Naive thymus-derived CD8-positive, alpha-beta T cell (primary cell): ENCODE results near the gene USP37. TPM values are rescaled to one million over a fixed set of nuclear protein-coding genes. Genes with fewer than 3 reads are reported as not detected.
A peak's percentile ranks its signal among the peaks of the same experiment; 100 is the strongest.

ENCODE experiments used
- ATAC-seq, 2 donors: fragments of 150-1000 bp; cut with Tn5 transposase in 1 of 2; sonication (Bioruptor Pico), chemical (Tn5 transposase) in 1 of 2; 1 replicate in 1 of 2; 2 replicates in 1 of 2; pipeline ENCODE4 v1.10.0; 2021; ENCODE audit warnings: mild to moderate bottlenecking in 2 of 2, moderate library complexity in 2 of 2
- POLR2A ChIA-PET: fragments of 350-600 bp; sonication (Branson Sonifier 250); formaldehyde crosslinking; loops from one replicate; lab custom pipeline; 2021; ENCODE audit warnings: antibody characterized with exemption; lab: Charles Lee
- DNase-seq, 10 donors: peaks; one replicate each; pipeline versions ENCODE4 v3.0.0 to v3.0.0-alpha.2; 2020 to 2022
- H3K27ac Mint-ChIP-seq, 10 donors: one replicate each; pipeline ENCODE4 v1.8.0; 2020 to 2022; ENCODE audit warnings: mild to moderate bottlenecking in 10 of 10, mixed read lengths in 10 of 10, moderate library complexity in 4 of 10, inconsistent platforms in 1 of 10
- H3K27me3 Mint-ChIP-seq, 5 donors: one replicate each; pipeline ENCODE4 v1.8.0; 2021 to 2022; ENCODE audit warnings: mixed read lengths in 5 of 5
- H3K36me3 Mint-ChIP-seq, 3 donors: one replicate each; pipeline ENCODE4 v1.8.0; 2020 to 2022; ENCODE audit warnings: mixed read lengths in 3 of 3, mild to moderate bottlenecking in 2 of 3, inconsistent platforms in 1 of 3
- H3K4me1 Mint-ChIP-seq, 4 donors: one replicate each; pipeline ENCODE4 v1.8.0; 2021 to 2022; ENCODE audit warnings: mixed read lengths in 4 of 4
- H3K4me3 Mint-ChIP-seq, 10 donors: one replicate each; pipeline ENCODE4 v1.8.0; 2020 to 2022; ENCODE audit warnings: mild to moderate bottlenecking in 10 of 10, mixed read lengths in 10 of 10, moderate library complexity in 6 of 10, inconsistent platforms in 1 of 10
- H3K9me3 Mint-ChIP-seq, 9 donors: one replicate each; pipeline ENCODE4 v1.8.0; 2020 to 2022; ENCODE audit warnings: mixed read lengths in 9 of 9, mild to moderate bottlenecking in 3 of 9, inconsistent platforms in 1 of 9, moderate library complexity in 1 of 9
- polyA plus RNA-seq, 3 donors: library from polyadenylated mRNA; unstranded; fragments of 300-500 nt; fragmentation: Illumina TruSeq; gene quantifications; one replicate each; pipeline ENCODE4 v1.2.3, GENCODE V29; 2021
- total RNA-seq, 8 experiments: library from RNA in 2 of 8; stranded (reverse) in 2 of 8; gene quantifications; one replicate each; pipeline ENCODE4 v1.2.3 and lab custom pipeline; 2021 to 2026

USP37 gene
- total and polyA plus RNA-seq, 5 experiments from 2014 or later: 8.6 to 25.2 (median 11.6) TPM

DNA sequence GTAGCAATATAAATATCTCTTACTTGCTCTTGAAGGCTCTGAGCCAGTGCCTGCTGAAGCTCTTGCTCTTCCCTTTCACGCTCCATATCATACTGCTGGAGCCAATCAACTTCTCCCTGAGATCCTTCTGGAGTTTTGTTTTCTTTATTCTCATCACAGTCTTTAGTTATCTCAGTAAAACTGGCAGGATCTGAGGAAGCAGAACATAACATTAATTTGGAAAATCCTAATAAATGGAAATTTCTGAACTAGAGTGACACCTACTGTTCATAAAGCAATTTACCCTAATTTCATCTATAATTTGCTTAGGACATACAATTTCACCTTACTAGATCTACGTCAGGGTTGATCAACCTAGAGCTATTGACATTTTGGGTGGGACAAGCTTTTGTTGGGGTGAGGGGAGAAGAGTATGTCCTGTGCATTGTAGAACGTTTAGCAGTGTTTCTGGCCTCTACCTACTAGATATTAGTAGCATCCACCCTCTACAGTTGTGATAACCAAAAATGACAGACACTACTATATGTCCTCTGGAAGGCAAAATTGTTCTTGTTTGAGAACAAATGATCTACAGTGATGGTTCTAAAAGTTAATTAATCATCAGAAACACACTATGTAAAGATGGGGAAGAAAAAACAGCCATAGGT lies 102.0 kb downstream of the USP37 start:
- Mint-ChIP-seq H3K4me1 (peaks cover 4 to 18% (median 8%) of the 10 kb centered on the region in 4 donors), H3K27me3 (no peaks in the 10 kb centered on the region), H3K36me3 (peaks cover 5 to 52% (median 11%) of the 10 kb centered on the region in 3 donors), H3K27ac (peak overlapping the region in 2 of 10 donors; percentile 11 to 33), H3K9me3 (no peaks in the 10 kb centered on the region), H3K4me3 (no peak overlapping the region)
- ATAC-seq: no peak
- POLR2A ChIA-PET: interaction anchor here (0.5 to 1.5 kb wide), 4 partner anchors 60 to 256 kb away, joined by 3 to 4 read pairs (median 4); no protein-coding TSS in a partner anchor
- DNase-seq: peak in 3 of 10 donors; percentile 13 to 19 (median 19)

DNA sequence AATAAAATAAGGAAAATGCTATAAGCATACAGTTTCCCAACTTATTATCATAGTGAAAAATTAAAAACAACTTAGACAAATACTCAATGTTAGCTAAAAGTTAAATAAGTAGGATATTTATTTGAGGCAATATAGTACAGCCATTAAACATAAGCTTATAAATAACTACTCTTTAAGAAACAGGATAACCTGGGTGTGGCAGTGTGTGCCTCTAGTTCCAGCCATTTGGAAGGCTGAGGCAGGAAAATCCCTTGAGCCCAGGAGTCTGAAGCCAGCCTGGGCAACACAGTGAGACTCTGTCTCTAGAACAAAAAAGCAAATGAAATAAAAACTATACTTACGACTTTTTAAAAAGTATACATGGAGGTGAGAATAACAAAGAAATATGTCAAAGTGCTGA lies 109.6 kb downstream of the USP37 start:
- no peak overlapping the region for H3K4me3 Mint-ChIP-seq
- peaks cover 26 to 78% (median 40%) of the 10 kb centered on the region in 3 donors for H3K36me3 Mint-ChIP-seq
- peaks cover 0 to 4% (median 0%) of the 10 kb centered on the region in 4 donors for H3K4me1 Mint-ChIP-seq
- H3K27me3 Mint-ChIP-seq: no peaks in the 10 kb centered on the region
- DNase-seq (no peak), ATAC-seq (no peak)
- H3K9me3 Mint-ChIP-seq: peaks cover 0 to 20% (median 13%) of the 10 kb centered on the region in 9 donors
- H3K27ac Mint-ChIP-seq: no peak overlapping the region
- POLR2A ChIA-PET: interaction anchor here (0.7 kb wide), 1 partner anchor 48 kb away, joined by 8 read pairs; no protein-coding TSS in a partner anchor

DNA sequence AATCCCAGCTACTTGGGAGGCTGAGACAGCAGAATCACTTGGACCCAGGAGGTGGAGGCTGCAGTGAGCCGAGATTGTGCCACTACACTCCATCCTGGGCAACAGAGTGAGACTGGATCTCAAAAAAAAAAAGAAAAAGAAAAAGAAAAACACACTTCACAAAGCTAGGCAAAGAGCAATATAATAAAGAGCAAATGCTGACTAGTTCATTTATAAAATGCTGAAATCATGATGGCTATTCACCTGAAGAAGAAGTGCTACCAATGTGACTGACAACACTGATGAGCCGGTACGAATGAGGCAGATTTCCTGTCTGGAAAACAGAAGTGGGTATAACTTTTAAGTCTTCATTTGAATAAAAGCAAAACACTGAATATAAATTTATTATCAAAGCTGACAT lies 111.3 kb downstream of the USP37 start:
- no peaks in the 10 kb centered on the region for H3K27me3 Mint-ChIP-seq
- H3K4me1 Mint-ChIP-seq: peaks cover 0 to 4% (median 0%) of the 10 kb centered on the region in 4 donors
- DNase-seq (no peak), ATAC-seq (no peak)
- POLR2A ChIA-PET: no interaction called here
- no peak overlapping the region for H3K4me3 Mint-ChIP-seq
- H3K27ac Mint-ChIP-seq: no peak overlapping the region
- peaks cover 22 to 75% (median 43%) of the 10 kb centered on the region in 3 donors for H3K36me3 Mint-ChIP-seq
- H3K9me3 Mint-ChIP-seq: peaks cover 0 to 20% (median 13%) of the 10 kb centered on the region in 9 donors

DNA sequence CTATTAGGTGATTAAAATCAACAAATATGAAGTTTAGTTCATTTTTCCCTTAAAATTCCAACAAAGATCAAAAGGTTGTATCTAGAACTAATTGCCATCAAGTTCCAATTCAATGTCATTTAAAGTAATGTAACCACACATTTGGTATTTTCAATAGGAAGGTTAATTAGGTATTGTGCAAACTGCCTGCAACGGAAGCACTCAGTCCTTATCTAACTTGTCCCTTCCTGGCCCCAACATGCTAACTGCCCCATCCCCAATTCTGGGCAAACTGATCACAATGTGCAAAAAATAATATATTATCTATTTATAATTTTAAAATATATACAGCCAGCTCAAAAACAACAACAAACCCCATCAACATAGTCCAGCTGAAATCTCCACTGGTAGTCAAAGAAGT lies 116.1 kb downstream of the USP37 start:
- peaks cover 0 to 4% (median under 1%) of the 10 kb centered on the region in 4 donors for H3K4me1 Mint-ChIP-seq
- H3K9me3 Mint-ChIP-seq: peaks cover 0 to 20% (median 13%) of the 10 kb centered on the region in 9 donors
- POLR2A ChIA-PET: no interaction called here
- DNase-seq (no peak), ATAC-seq (no peak)
- H3K4me3 Mint-ChIP-seq: no peak overlapping the region
- H3K27ac Mint-ChIP-seq: no peak overlapping the region
- H3K27me3 Mint-ChIP-seq: no peaks in the 10 kb centered on the region
- peaks cover 22 to 76% (median 53%) of the 10 kb centered on the region in 3 donors for H3K36me3 Mint-ChIP-seq

DNA sequence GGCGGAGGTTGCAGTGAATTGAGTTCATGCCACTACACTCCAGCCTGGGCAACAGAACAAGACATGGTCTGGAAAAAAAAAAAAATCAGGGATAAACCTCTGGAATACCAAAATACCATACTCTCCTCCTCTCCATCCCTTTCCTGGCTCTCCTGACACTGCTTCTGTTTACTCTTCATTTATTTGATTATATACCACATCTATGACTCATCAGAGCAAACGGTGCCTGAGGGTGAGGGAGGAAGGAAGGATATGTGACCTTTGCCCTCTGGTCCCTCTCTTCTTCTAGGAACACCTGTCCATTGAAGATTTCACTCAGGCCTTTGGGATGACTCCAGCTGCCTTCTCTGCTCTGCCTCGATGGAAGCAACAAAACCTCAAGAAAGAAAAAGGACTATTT lies 119.2 kb downstream of the USP37 start:
- Mint-ChIP-seq H3K9me3 (peaks cover 0 to 2% (median under 1%) of the 10 kb centered on the region in 9 donors), H3K27me3 (no peaks in the 10 kb centered on the region), H3K36me3 (peaks cover 4 to 53% (median 28%) of the 10 kb centered on the region in 3 donors), H3K4me1 (peaks cover 0 to 2% (median 0%) of the 10 kb centered on the region in 4 donors), H3K27ac (peak overlapping the region in 1 of 10 donors; percentile 47), H3K4me3 (no peak overlapping the region)
- DNase-seq (no peak), ATAC-seq (no peak)
- POLR2A ChIA-PET: no interaction called here

DNA sequence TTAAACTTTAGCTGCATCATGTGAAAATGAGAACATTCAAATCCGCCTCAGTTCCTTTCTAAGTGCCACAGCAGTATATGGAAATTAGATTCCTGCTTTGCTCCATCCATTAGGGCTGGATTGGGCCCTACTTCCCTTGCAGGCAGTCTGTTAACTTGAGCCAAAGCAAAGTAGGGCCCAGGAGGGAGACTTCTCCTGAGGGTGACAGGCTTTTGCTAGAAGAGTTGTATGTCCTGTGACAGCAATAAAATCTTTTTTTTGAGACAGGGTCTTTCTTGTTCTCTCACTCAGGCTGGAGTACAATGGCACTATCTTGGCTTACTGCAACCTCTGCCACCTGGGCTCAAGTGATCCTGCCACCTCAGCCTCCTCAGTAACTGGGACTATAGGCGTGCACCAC lies 121.1 kb downstream of the USP37 start:
- no peak for ATAC-seq
- Mint-ChIP-seq H3K4me3 (no peak overlapping the region), H3K27ac (no peak overlapping the region), H3K36me3 (peaks cover 0 to 38% (median 18%) of the 10 kb centered on the region in 3 donors), H3K9me3 (no peaks in the 10 kb centered on the region), H3K27me3 (no peaks in the 10 kb centered on the region), H3K4me1 (peaks cover 0 to 2% (median 0%) of the 10 kb centered on the region in 4 donors)
- POLR2A ChIA-PET: interaction anchor here (0.6 kb wide), 1 partner anchor 403 kb away, joined by 3 read pairs; no protein-coding TSS in a partner anchor
- no peak for DNase-seq

DNA sequence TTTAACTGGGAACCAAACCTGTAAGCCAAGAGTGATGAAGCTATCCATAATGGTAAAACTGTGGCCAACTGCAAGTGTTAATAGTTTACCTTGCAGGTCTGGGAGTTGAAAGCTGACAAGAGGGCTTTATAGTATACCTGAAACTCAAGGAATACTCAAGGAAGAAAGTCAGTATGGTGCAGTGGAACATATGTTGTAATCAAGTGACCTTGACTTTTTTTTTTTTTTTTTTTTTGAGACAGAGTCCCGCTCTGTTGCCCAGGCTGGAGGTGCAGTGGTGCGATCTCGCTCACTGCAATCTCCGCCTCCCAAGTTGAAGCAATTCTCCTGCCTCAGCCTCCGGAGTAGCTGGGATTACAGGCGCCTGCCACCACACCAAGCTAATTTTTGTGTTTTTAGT lies 121.6 kb downstream of the USP37 start:
- Mint-ChIP-seq H3K9me3 (no peaks in the 10 kb centered on the region), H3K4me1 (peaks cover 0 to 2% (median 0%) of the 10 kb centered on the region in 4 donors), H3K4me3 (no peak overlapping the region), H3K27ac (no peak overlapping the region), H3K27me3 (no peaks in the 10 kb centered on the region), H3K36me3 (peaks cover 0 to 38% (median 18%) of the 10 kb centered on the region in 3 donors)
- DNase-seq (no peak), ATAC-seq (no peak)
- POLR2A ChIA-PET: interaction anchor here (0.6 kb wide), 1 partner anchor 404 kb away, joined by 3 read pairs; no protein-coding TSS in a partner anchor

DNA sequence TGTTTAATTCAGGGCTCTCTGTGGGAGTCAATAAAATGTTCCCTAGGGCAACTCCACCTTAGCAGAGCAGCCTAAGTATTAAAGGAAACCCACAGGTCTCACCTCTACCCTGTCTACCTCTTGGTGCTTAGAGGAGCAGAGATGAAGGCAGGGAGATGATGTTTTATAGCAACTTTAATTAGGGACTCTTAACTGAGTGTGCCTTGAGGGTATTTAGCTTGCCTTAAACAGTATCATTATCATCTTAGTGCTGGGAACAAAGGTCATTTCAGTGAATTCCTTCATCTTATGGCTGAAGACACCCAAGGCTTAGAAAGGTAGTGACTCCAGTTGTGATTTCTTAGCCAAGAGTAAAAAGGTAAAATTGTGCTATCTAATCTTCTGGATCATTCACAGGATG lies 122.5 kb downstream of the USP37 start:
- POLR2A ChIA-PET: no interaction called here
- H3K27ac Mint-ChIP-seq: no peak overlapping the region
- peaks cover 0 to 5% (median 0%) of the 10 kb centered on the region in 4 donors for H3K4me1 Mint-ChIP-seq
- no peak for DNase-seq
- no peaks in the 10 kb centered on the region for H3K9me3 Mint-ChIP-seq
- no peak for ATAC-seq
- H3K36me3 Mint-ChIP-seq: peaks cover 0 to 34% (median 18%) of the 10 kb centered on the region in 3 donors
- H3K27me3 Mint-ChIP-seq: no peaks in the 10 kb centered on the region
- H3K4me3 Mint-ChIP-seq: no peak overlapping the region

DNA sequence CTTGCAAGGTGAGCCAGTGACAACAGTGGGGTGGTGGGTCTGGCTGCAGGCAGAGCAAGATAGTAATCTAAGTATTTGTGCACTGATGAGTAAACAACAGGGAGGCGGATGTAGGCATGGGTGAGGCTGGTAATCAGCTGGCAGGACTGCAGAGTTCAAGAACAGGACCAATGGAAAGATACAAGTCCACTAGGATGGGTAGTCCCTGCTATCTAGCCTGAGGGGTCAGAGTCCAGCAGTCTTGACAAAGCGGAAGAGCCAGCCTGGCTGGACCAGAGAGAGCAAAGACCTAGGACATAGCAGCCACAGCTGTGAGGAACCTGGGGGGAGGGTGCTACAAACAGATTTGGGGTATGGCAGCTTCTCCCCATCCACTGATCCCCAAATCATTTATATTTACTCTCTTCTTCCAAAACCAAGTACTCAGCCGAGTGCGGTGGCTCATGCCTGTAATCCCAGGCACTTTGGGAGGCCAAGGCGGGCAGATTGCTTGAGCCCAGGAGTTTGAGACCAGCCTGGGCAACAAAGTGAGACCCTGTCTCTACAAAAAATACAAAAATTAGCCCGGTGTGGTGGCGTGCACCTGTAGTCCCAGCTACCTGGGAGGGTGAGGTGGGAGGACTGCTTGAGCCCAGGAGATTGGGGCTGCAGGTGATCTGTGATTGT lies 123.3 kb downstream of the USP37 start:
- ATAC-seq (no peak), DNase-seq (no peak)
- peak overlapping the region in 1 of 10 donors; percentile 23 for H3K27ac Mint-ChIP-seq
- H3K9me3 Mint-ChIP-seq: no peaks in the 10 kb centered on the region
- peaks cover 0 to 5% (median 0%) of the 10 kb centered on the region in 4 donors for H3K4me1 Mint-ChIP-seq
- H3K36me3 Mint-ChIP-seq: peaks cover 0 to 26% (median 15%) of the 10 kb centered on the region in 3 donors
- no peak overlapping the region for H3K4me3 Mint-ChIP-seq
- POLR2A ChIA-PET: no interaction called here
- H3K27me3 Mint-ChIP-seq: no peaks in the 10 kb centered on the region

DNA sequence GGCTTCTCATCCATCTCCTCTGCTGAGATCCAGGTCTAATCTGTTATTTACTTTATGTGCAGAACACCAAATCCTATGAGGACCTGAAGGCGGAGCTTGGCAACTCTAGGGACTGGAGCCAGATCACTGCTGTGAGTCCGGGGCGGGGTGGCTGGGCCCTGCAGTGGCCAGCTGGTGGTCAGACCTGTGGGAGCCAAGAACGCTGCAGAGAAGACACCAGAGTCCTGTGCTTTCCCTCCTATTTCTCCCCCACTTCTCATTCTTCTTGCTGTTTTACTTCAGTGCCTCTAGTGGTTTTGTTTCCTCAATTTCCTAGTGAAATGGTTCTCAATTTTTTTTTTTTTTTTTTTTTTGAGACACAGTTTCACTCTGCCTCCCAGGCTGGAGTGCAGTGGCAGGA lies 129.6 kb downstream of the USP37 start:
- H3K27me3 Mint-ChIP-seq: no peaks in the 10 kb centered on the region
- no peaks in the 10 kb centered on the region for H3K9me3 Mint-ChIP-seq
- POLR2A ChIA-PET: interaction anchor here (0.6 to 0.7 kb wide), 2 partner anchors 75 to 124 kb away, joined by 3 to 5 read pairs; no protein-coding TSS in a partner anchor
- peak overlapping the region in 2 of 10 donors; percentile 69 to 72 for H3K27ac Mint-ChIP-seq
- H3K4me1 Mint-ChIP-seq: peaks cover 0 to 6% (median 2%) of the 10 kb centered on the region in 4 donors
- no peaks in the 10 kb centered on the region for H3K36me3 Mint-ChIP-seq
- ATAC-seq (no peak), DNase-seq (no peak)
- H3K4me3 Mint-ChIP-seq: no peak overlapping the region

DNA sequence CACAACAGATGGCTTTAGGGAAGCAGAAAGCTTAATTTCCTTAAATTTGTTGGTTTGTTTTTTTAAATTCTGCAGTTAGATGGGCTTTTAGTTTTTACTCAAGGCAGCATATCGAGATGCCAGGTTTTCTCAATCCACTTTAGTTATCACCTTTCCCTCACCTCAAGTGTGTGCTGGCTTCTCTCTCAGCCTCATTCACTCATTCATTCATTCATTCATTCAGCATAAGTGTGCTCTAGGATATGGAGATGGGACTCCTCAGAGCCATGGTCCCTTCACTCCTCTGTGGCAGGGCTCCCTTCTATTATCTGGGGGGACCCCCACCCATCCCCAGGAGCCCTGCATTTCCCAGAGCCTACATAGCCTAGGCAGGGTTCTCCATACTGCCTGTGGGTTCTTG lies 130.2 kb downstream of the USP37 start:
- POLR2A ChIA-PET: no interaction called here
- H3K27ac Mint-ChIP-seq: peak overlapping the region in 1 of 10 donors; percentile 72
- H3K4me1 Mint-ChIP-seq: peaks cover 0 to 6% (median 2%) of the 10 kb centered on the region in 4 donors
- H3K9me3 Mint-ChIP-seq: no peaks in the 10 kb centered on the region
- H3K36me3 Mint-ChIP-seq: no peaks in the 10 kb centered on the region
- no peak for ATAC-seq
- no peak overlapping the region for H3K4me3 Mint-ChIP-seq
- DNase-seq: no peak
- no peaks in the 10 kb centered on the region for H3K27me3 Mint-ChIP-seq

DNA sequence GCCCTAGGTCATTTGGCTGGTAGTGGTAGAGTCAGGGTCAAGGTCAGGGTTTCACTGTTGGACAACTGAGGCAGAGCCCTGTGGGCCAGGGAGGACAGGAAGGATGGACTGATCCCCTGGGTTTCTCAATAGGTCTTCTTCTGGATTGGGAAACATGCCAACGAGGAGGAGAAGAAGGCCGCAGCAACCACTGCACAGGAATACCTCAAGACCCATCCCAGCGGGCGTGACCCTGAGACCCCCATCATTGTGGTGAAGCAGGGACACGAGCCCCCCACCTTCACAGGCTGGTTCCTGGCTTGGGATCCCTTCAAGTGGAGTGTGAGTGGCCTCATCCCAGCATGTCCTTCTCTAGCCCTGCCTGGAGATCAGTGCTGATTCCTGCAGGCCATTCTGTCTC lies 131.2 kb downstream of the USP37 start:
- Mint-ChIP-seq H3K27me3 (peaks cover 0 to 3% (median 0%) of the 10 kb centered on the region in 5 donors), H3K4me3 (no peak overlapping the region), H3K9me3 (no peaks in the 10 kb centered on the region), H3K4me1 (peaks cover 0 to 6% (median 2%) of the 10 kb centered on the region in 4 donors), H3K36me3 (no peaks in the 10 kb centered on the region), H3K27ac (no peak overlapping the region)
- POLR2A ChIA-PET: no interaction called here
- ATAC-seq: no peak
- DNase-seq: peak in 1 of 10 donors; percentile 38
